H1 (cell line): Measurements from ENCODE around the gene MCC. TPM values are rescaled to one million over a fixed set of nuclear protein-coding genes. Genes with fewer than 3 reads are reported as not detected.

ENCODE experiments used
- CTCF ChIA-PET: fragments of 300-600 bp; sonication (Branson Sonifier 250); formaldehyde crosslinking; loops from one replicate; lab custom pipeline; 2021; ENCODE audit not compliant: partially characterized antibody; lab: Charles Lee
- POLR2A ChIA-PET: fragments of 300-600 bp; sonication (Branson Sonifier 250); formaldehyde crosslinking; loops from one replicate; lab custom pipeline; 2021; ENCODE audit warnings: inconsistent platforms; ENCODE audit not compliant: partially characterized antibody; lab: Charles Lee
- DNase-seq, 2 experiments: peaks; one replicate each; pipeline versions ENCODE4 v3.0.0 to v3.0.0-alpha.2; 2010 to 2022; ENCODE audit warnings: low spot score in 2 of 2, low read depth in 1 of 2, mixed read lengths in 1 of 2
- FAIRE-seq: peaks from 2 replicates; lab custom pipeline; 2011; peaks lifted over from hg19 to GRCh38; lab: Jason Lieb, UNC
- H2AFZ ChIP-seq: 2 replicates; pipeline ENCODE4 v1.8.1; 2012; ENCODE audit warnings: low read length, inconsistent platforms
- H2AK5ac ChIP-seq: 2 replicates; pipeline ENCODE4 v1.6.1; 2013; ENCODE audit warnings: low read depth, low read length
- H2BK120ac ChIP-seq: replicated peaks from 2 replicates; pipeline ENCODE3; 2013; ENCODE audit warnings: low read depth, low read length, inconsistent platforms
- H2BK12ac ChIP-seq: 2 replicates; pipeline ENCODE4 v1.6.1; 2013; ENCODE audit warnings: low read depth, low read length
- H2BK15ac ChIP-seq: 2 replicates; pipeline ENCODE4 v1.6.1; 2013; ENCODE audit warnings: low read length
- H2BK20ac ChIP-seq: 2 replicates; pipeline ENCODE4 v1.6.1; 2013; ENCODE audit warnings: low read length
- H2BK5ac ChIP-seq: 2 replicates; pipeline ENCODE4 v1.6.1; 2013; ENCODE audit warnings: low read depth, low read length
- H3K14ac ChIP-seq: 2 replicates; pipeline ENCODE4 v1.6.1; 2013; ENCODE audit warnings: inconsistent platforms; ENCODE audit not compliant: insufficient read length
- H3K18ac ChIP-seq: 2 replicates; pipeline ENCODE4 v1.6.1; 2013; ENCODE audit warnings: low read length; ENCODE audit errors: extremely low read depth
- H3K23ac ChIP-seq: 2 replicates; pipeline ENCODE4 v1.6.1; 2013; ENCODE audit warnings: inconsistent platforms; ENCODE audit not compliant: insufficient read length
- H3K23me2 ChIP-seq: 2 replicates; pipeline ENCODE4 v1.6.1; 2013; ENCODE audit warnings: low read depth, low read length
- H3K27ac ChIP-seq: 2 replicates; pipeline ENCODE4 v1.6.1; 2011; ENCODE audit warnings: low read depth, low read length, inconsistent platforms
- H3K27me3 ChIP-seq, 4 experiments: replicated peaks in 1 of 4; 1 replicate in 1 of 4; 2 replicates in 3 of 4; pipeline versions ENCODE4 v1.6.1 to v1.8.1; 2011 to 2013; ENCODE audit warnings: low read length in 3 of 4, mild to moderate bottlenecking in 3 of 4, inconsistent platforms in 2 of 4, mixed read lengths in 2 of 4, moderate library complexity in 1 of 4; ENCODE audit not compliant: control insufficient read depth in 3 of 4, insufficient read depth in 3 of 4; ENCODE audit errors: extremely low read depth in 1 of 4
- H3K36me3 ChIP-seq, 4 experiments: 2 replicates each; pipeline versions ENCODE4 v1.6.1 to v1.8.1; 2011 to 2013; ENCODE audit warnings: mild to moderate bottlenecking in 4 of 4, low read length in 3 of 4, moderate library complexity in 2 of 4, control low read depth in 1 of 4, inconsistent platforms in 1 of 4; ENCODE audit not compliant: insufficient read depth in 4 of 4, control insufficient read depth in 2 of 4
- H3K4ac ChIP-seq: replicated peaks from 2 replicates; pipeline ENCODE3; 2013; ENCODE audit warnings: low read length, low read depth, mixed read lengths, inconsistent platforms; ENCODE audit not compliant: insufficient read length
- H3K4me1 ChIP-seq, 4 experiments: replicated peaks in 1 of 4; 1 replicate in 1 of 4; 2 replicates in 3 of 4; pipeline versions ENCODE4 v1.6.1 to v1.8.1; 2011 to 2013; ENCODE audit warnings: low read length in 3 of 4, inconsistent platforms in 2 of 4, mixed read lengths in 1 of 4; ENCODE audit not compliant: insufficient read depth in 4 of 4, control insufficient read depth in 3 of 4
- H3K4me2 ChIP-seq, 2 experiments: 2 replicates each; pipeline versions ENCODE4 v1.6.1 to v1.8.1; 2011 to 2013; ENCODE audit warnings: low read depth in 2 of 2, low read length in 2 of 2, control low read depth in 1 of 2, inconsistent platforms in 1 of 2, mild to moderate bottlenecking in 1 of 2; ENCODE audit not compliant: insufficient read depth in 1 of 2
- H3K4me3 ChIP-seq, 4 experiments: fragments of 200-600, 300-600 bp in 1 of 4; sonication (generic), shearing (Covaris generic), sonication (Bioruptor Twin) in 1 of 4; 2 replicates each; pipeline versions ENCODE4 v1.5.1 to v1.8.1; 2011 to 2016; ENCODE audit warnings: low read length in 4 of 4, low read depth in 3 of 4, control low read depth in 2 of 4, inconsistent platforms in 2 of 4, mild to moderate bottlenecking in 2 of 4, mixed read lengths in 1 of 4, moderate library complexity in 1 of 4; ENCODE audit not compliant: insufficient read depth in 2 of 4; ENCODE audit errors: extremely low read depth in 1 of 4
- H3K56ac ChIP-seq: replicated peaks from 2 replicates; pipeline ENCODE3; 2013; ENCODE audit warnings: low read depth, mild to moderate bottlenecking, mixed read lengths, low read length, inconsistent platforms; ENCODE audit not compliant: insufficient read length
- H3K79me1 ChIP-seq: 2 replicates; pipeline ENCODE4 v1.6.1; 2013; ENCODE audit warnings: low read depth, low read length, control low read depth
- H3K79me2 ChIP-seq, 2 experiments: 2 replicates each; pipeline versions ENCODE4 v1.6.1 to v1.8.1; 2012 to 2013; ENCODE audit warnings: low read length in 2 of 2, mild to moderate bottlenecking in 2 of 2, inconsistent platforms in 1 of 2; ENCODE audit not compliant: insufficient read depth in 2 of 2, control insufficient read depth in 1 of 2
- H3K9ac ChIP-seq, 4 experiments: replicated peaks in 1 of 4; 1 replicate in 1 of 4; 2 replicates in 3 of 4; pipeline versions ENCODE4 v1.6.1 to v1.8.1; 2011 to 2013; ENCODE audit warnings: low read depth in 3 of 4, low read length in 3 of 4, control low read depth in 2 of 4, mild to moderate bottlenecking in 2 of 4, moderate library complexity in 2 of 4, inconsistent platforms in 1 of 4; ENCODE audit errors: extremely low read depth in 1 of 4
- H3K9me3 ChIP-seq, 2 experiments: 2 replicates each; pipeline versions ENCODE4 v1.6.1 to v1.8.1; 2012 to 2013; ENCODE audit warnings: mild to moderate bottlenecking in 2 of 2, moderate library complexity in 2 of 2, control low read depth in 1 of 2, inconsistent platforms in 1 of 2, low read depth in 1 of 2, low read length in 1 of 2, mixed read lengths in 1 of 2; ENCODE audit not compliant: insufficient read depth in 2 of 2
- H4K20me1 ChIP-seq, 2 experiments: replicated peaks in 1 of 2; 2 replicates each; pipeline versions ENCODE3 to v1.8.1; 2011 to 2013; ENCODE audit warnings: inconsistent platforms in 2 of 2, low read length in 2 of 2, mild to moderate bottlenecking in 1 of 2; ENCODE audit not compliant: insufficient read depth in 2 of 2, control insufficient read depth in 1 of 2
- H4K5ac ChIP-seq: 2 replicates; pipeline ENCODE4 v1.6.1; 2013; ENCODE audit warnings: low read length, low read depth, mixed read lengths, inconsistent platforms; ENCODE audit not compliant: insufficient read length
- H4K8ac ChIP-seq: 2 replicates; pipeline ENCODE4 v1.8.0; 2013; ENCODE audit warnings: mild to moderate bottlenecking, moderate library complexity, low read length, inconsistent platforms; ENCODE audit not compliant: insufficient read depth; ENCODE audit errors: extremely low read depth
- H4K91ac ChIP-seq: replicated peaks from 2 replicates; pipeline ENCODE3; 2013; ENCODE audit warnings: low read length, mixed read lengths, inconsistent platforms; ENCODE audit not compliant: insufficient read length
- CHD1 ChIP-seq: IDR thresholded peaks from 2 replicates; pipeline ENCODE4 v1.6.1; 2012; ENCODE audit warnings: low read depth, low read length, improper control_type of control experiment
- KDM1A ChIP-seq: fragments of 200-600, 300-600 bp; sonication (generic); IDR thresholded peaks from 2 replicates; pipeline ENCODE4 v1.7.1; 2016; ENCODE audit warnings: mild to moderate bottlenecking, low read length, borderline replicate concordance
- MAX ChIP-seq: IDR thresholded peaks from 2 replicates; pipeline ENCODE4 v1.6.1; 2012; ENCODE audit warnings: inconsistent platforms
- RAD21 ChIP-seq, 2 experiments: IDR thresholded peaks in 1 of 2; conservative IDR thresholded peaks in 1 of 2; 2 replicates each; pipeline ENCODE4 v1.6.1; 2011; ENCODE audit warnings: low read depth in 2 of 2, low read length in 2 of 2, improper control_type of control experiment in 1 of 2, inconsistent platforms in 1 of 2, mild to moderate bottlenecking in 1 of 2, moderate library complexity in 1 of 2
- SIX5 ChIP-seq: IDR thresholded peaks from 2 replicates; pipeline ENCODE4 v1.6.1; 2011; ENCODE audit warnings: mild to moderate bottlenecking, low read depth, low read length
- WGBS, 2 experiments: shearing (Covaris generic) in 1 of 2; methylation state at CpG; one replicate each; pipeline versions ENCODE4 v1.1.6 to v1.1.7; 2013 to 2015; ENCODE audit warnings: low lambda C conversion rate in 2 of 2, mixed read lengths in 2 of 2, inconsistent platforms in 1 of 2, low coverage in 1 of 2, missing lambda C conversion rate in 1 of 2; ENCODE audit not compliant: insufficient replicate concordance in 2 of 2, insufficient coverage in 1 of 2, insufficient read length in 1 of 2; ENCODE audit errors: extremely low coverage in 1 of 2, missing lambda C conversion rate in 1 of 2; 5-methylcytosine and 5-hydroxymethylcytosine counted together
- polyA plus RNA-seq, 7 experiments: library from polyadenylated mRNA; depleted of rRNA in 3 of 7; stranded (reverse) in 5 of 7; unstranded in 2 of 7; fragments of >200 nt in 5 of 7; fragments of 200-250 nt in 2 of 7; gene quantifications; 1 replicate in 5 of 7; 2 replicates in 1 of 7; 4 replicates in 1 of 7; pipeline versions ENCODE4 v1.2.1 to v1.2.3, GENCODE V29; 2011 to 2013; ENCODE audit warnings: missing spikeins in 2 of 7, mixed read lengths in 2 of 7
- total RNA-seq: library from RNA; stranded (reverse); fragmentation: NEBNext Ultra II Directional; extraction: Animal tissue kit (Norgen Biotek cat#: 25700); gene quantifications from 2 replicates; pipeline ENCODE4 v1.2.1, GENCODE V29; 2021

Gene MCC
- total and polyA plus RNA-seq, 2 of the 8 experiments (the other 6 are each of a cell fraction or from before 2014, with no cell fraction given), result 2.6 to 18.3 TPM

DNA sequence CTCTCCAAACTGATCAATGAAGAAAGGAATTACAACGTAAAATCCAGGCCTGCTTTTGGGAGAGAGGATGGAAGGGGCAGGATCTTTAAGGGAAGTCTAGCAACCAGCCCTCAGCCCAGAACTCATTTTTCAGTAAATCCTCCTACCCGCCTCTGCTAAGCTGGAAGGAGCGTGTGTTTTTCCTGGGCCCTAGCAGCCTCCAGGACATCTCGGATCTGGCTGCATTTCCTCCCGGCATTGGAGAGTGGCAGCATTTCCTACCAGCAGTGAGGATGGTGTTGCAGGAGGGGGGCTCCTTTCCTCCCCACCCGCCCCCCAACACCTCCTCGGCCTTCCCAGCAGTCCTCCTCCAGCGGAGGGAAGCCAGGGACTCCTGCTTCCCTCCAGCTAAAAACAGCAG is 457.1 kb downstream of the MCC start:
- WGBS, 2 experiments, result 65% methylated on average over 8 of the region's 8 CpGs; no CpG with 5 or more reads in 1 of the 2 experiments
- Histone ChIP-seq H4K8ac (no peak overlapping the region), H3K27ac (0 out of 2 replicates have a peak overlapping the region, but pooled peaks have one; percentile 1), H3K4me3 (no peak overlapping the region), H2BK5ac (no peak overlapping the region), H2AFZ (no peak overlapping the region), H3K23ac (no peak overlapping the region), H2BK12ac (no peak overlapping the region), H3K27me3 (no peaks in the 10 kb centered on the region), H2AK5ac (no peak overlapping the region), H3K14ac (no peak overlapping the region), H3K4me2 (0 out of 4 replicates have a peak overlapping the region, but pooled peaks of 1 of the 2 experiments have one; percentile 3), H4K91ac (no peak overlapping the region), H3K36me3 (peaks cover 0 to 33% (median 16%) of the 10 kb centered on the region in 4 experiments; a peak in 7 of 8 replicates), H4K20me1 (no peaks in the 10 kb centered on the region), H3K4me1 (peaks cover 5 to 10% (median 9%) of the 10 kb centered on the region in 4 experiments), H2BK20ac (no peak overlapping the region), H3K9me3 (no peaks in the 10 kb centered on the region), H4K5ac (no peak overlapping the region), H3K79me1 (peaks cover 3% of the 10 kb centered on the region; the same call in 1 of the 2 replicates), H3K4ac (no peak overlapping the region), H3K79me2 (no peaks in the 10 kb centered on the region), H3K9ac (no peak overlapping the region), H3K23me2 (no peaks in the 10 kb centered on the region), H2BK120ac (no peak overlapping the region), H3K18ac (no peak overlapping the region), H2BK15ac (no peak overlapping the region), H3K56ac (no peak overlapping the region)
- CTCF ChIA-PET, result interaction anchor here (0.6 to 2.8 kb wide), 6 partner anchors 10 to 125 kb away, joined by 3 to 14 read pairs (median 3); no protein-coding TSS in a partner anchor
- no peak for TF ChIP-seq KDM1A
- TF ChIP-seq MAX, result no peak
- no peak for TF ChIP-seq SIX5
- TF ChIP-seq CHD1, result no peak
- peak in 1 of 2 experiments; percentile 13; a peak in 2 of 4 replicates for TF ChIP-seq RAD21 (IDR thresholded peaks at IDR 0.05 in 1 of 2, conservative IDR thresholded peaks at IDR 0.05 in 1 of 2; ENCODE audit: low read depth in 2 of 2, low read length in 2 of 2)
- no peak for FAIRE-seq
- DNase-seq, result no peak
- POLR2A ChIA-PET, result interaction anchor here (0.6 to 1.6 kb wide), 8 partner anchors 12 to 500 kb away, joined by 3 to 6 read pairs (median 3); partner anchors contain the start of gene REEP5
